NOMO-1 (cell line): ENCODE data around the gene HELZ2.
A peak's percentile ranks its signal among the peaks of the same experiment; 100 is the strongest.
"Not testable (repeated sequence)": the region's sequence is repeated elsewhere in the genome, so short reads cannot be mapped to it uniquely, and the experiment has no call there.

Source experiments
- DNase-seq, 2 experiments: peaks; one replicate each; lab custom pipeline; 2025; ENCODE audit not compliant: unreplicated experiment in 2 of 2; lab: John Stamatoyannopoulos, UW

HELZ2 gene

GRCh38 chr20:63574156-63574828, at the start of gene HELZ2:
HELZ2 (minus strand) TSS chr20:63574239; CDS start chr20:63572385, 1,854 bp downstream.
- DNase-seq: peak; percentile 58 to 74

- DNase-seq: no peak
These were observed 48.7 kb upstream of the HELZ2 start for GRCh38 chr20:63622732-63623131.

- no peak for DNase-seq
These were observed 48.1 kb upstream of the HELZ2 start for GRCh38 chr20:63622096-63622495.

GRCh38 chr20:63620991-63621390, 47.0 kb upstream of the HELZ2 start:
- no peak for DNase-seq

GRCh38 chr20:63619505-63619904, 45.5 kb upstream of the HELZ2 start:
- no peak for DNase-seq

- no peak for DNase-seq
These were observed 45.0 kb upstream of the HELZ2 start for GRCh38 chr20:63619086-63619485.

GRCh38 chr20:63618291-63618980, 44.4 kb upstream of the HELZ2 start:
- DNase-seq: no peak

GRCh38 chr20:63617876-63618265, 43.8 kb upstream of the HELZ2 start:
- DNase-seq: no peak

- DNase-seq: no peak
These were observed 43.2 kb upstream of the HELZ2 start for GRCh38 chr20:63617092-63617875.

GRCh38 chr20:63613863-63614594, 40.0 kb upstream of the HELZ2 start:
- DNase-seq: not testable (repeated sequence)

- peak; percentile 92 to 94 for DNase-seq
These were observed 38.4 kb upstream of the HELZ2 start for GRCh38 chr20:63612276-63612931.

- DNase-seq: no peak
These were observed 37.6 kb upstream of the HELZ2 start for GRCh38 chr20:63611646-63612045.

GRCh38 chr20:63610581-63611435, 36.8 kb upstream of the HELZ2 start:
- no peak for DNase-seq

- no peak for DNase-seq
These were observed 32.6 kb upstream of the HELZ2 start for GRCh38 chr20:63606686-63607085.

GRCh38 chr20:63602321-63602720, 28.3 kb upstream of the HELZ2 start:
- no peak for DNase-seq

GRCh38 chr20:63601679-63602078, 27.6 kb upstream of the HELZ2 start:
- not testable (repeated sequence) for DNase-seq

- no peak for DNase-seq
These were observed 25.5 kb upstream of the HELZ2 start for GRCh38 chr20:63599396-63600050.

GRCh38 chr20:63598479-63599395, 24.7 kb upstream of the HELZ2 start:
- DNase-seq: no peak
